Right lobe of liver (tissue), 4 donors: ENCODE results near the gene RRP1.

ENCODE experiments used
- POLR2A ChIP-seq: fragments of 450-650 bp; IDR thresholded peaks from one replicate; pipeline ENCODE4 v1.6.1; 2017; ENCODE audit warnings: antibody characterized with exemption, mild to moderate bottlenecking
- TF ChIP-seq, protein P1 (sequence below), 4 donors: fragments of 200-600 bp in 3 of 4; fragments of 450-650 bp in 1 of 4; IDR thresholded peaks; one replicate each; pipeline versions ENCODE4 v1.5.1 to v1.8.0; 2016 to 2022; ENCODE audit warnings: antibody characterized with exemption in 4 of 4, mild to moderate bottlenecking in 2 of 4
- donor health status: DM: no; HTN: no; CAD: no.
- donor health status: DM: no; HTN: no; CAD: no.
- donor health status: DM: no; HTN: yes; CAD: no.

DNA sequence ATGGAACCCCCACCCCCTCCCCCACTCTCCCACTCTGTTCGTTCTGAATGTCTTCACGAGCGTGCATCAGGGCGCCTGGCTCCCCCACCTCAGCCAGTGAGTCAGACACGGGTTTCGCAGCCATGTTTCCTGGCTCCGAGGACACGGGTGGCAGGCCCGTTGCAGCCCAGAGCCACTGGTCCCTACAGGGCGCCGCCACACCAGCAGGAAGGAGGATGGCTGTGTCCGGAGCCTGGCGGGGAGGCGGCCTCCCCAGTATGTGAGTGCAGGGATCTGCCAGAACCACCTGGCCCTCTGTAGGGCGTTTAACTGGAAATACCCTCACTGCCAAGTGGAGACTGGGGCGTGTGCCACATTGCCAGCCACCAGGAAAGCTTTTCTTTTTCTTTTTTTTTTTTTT, 31.8 kb upstream of the RRP1 start:
- TF ChIP-seq, protein P1, sequence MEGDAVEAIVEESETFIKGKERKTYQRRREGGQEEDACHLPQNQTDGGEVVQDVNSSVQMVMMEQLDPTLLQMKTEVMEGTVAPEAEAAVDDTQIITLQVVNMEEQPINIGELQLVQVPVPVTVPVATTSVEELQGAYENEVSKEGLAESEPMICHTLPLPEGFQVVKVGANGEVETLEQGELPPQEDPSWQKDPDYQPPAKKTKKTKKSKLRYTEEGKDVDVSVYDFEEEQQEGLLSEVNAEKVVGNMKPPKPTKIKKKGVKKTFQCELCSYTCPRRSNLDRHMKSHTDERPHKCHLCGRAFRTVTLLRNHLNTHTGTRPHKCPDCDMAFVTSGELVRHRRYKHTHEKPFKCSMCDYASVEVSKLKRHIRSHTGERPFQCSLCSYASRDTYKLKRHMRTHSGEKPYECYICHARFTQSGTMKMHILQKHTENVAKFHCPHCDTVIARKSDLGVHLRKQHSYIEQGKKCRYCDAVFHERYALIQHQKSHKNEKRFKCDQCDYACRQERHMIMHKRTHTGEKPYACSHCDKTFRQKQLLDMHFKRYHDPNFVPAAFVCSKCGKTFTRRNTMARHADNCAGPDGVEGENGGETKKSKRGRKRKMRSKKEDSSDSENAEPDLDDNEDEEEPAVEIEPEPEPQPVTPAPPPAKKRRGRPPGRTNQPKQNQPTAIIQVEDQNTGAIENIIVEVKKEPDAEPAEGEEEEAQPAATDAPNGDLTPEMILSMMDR (IDR thresholded peaks at IDR 0.05), result no peak
- TF ChIP-seq POLR2A, result no peak
